Smooth muscle cell (in vitro differentiated cells): ENCODE data around the gene PFKFB3. TPM values are rescaled to one million over a fixed set of nuclear protein-coding genes. Genes with fewer than 3 reads are reported as not detected.
A peak's percentile ranks its signal among the peaks of the same experiment; 100 is the strongest.

Experiments
- DNase-seq: peaks from one replicate; lab custom pipeline; 2025; ENCODE audit not compliant: unreplicated experiment; lab: John Stamatoyannopoulos, UW
- H2AFZ ChIP-seq: fragments of 200-600 bp; sonication (generic); 2 replicates; pipeline ENCODE4 v1.6.0; 2016; ENCODE audit warnings: antibody characterized with exemption, low read depth, mild to moderate bottlenecking
- H3F3A ChIP-seq: fragments of 200-600 bp; sonication (generic); 2 replicates; pipeline ENCODE4 v1.6.0; 2017; ENCODE audit warnings: antibody characterized with exemption, low read depth
- H3K27ac ChIP-seq: fragments of 200-600 bp; sonication (generic); 2 replicates; pipeline ENCODE4 v1.5.1; 2016; ENCODE audit warnings: low read depth, mild to moderate bottlenecking
- H3K27me3 ChIP-seq: fragments of 200-600 bp; sonication (generic); 2 replicates; pipeline ENCODE4 v1.6.1; 2016; ENCODE audit warnings: low read depth, mild to moderate bottlenecking
- H3K36me3 ChIP-seq: fragments of 200-600 bp; sonication (generic); 2 replicates; pipeline ENCODE4 v1.5.1; 2016; ENCODE audit warnings: low read depth
- H3K4me1 ChIP-seq: fragments of 200-600 bp; sonication (generic); 2 replicates; pipeline ENCODE4 v1.5.1; 2016; ENCODE audit warnings: low read depth
- H3K4me2 ChIP-seq: fragments of 200-600 bp; sonication (generic); 2 replicates; pipeline ENCODE4 v1.6.0; 2016; ENCODE audit warnings: mild to moderate bottlenecking
- H3K4me3 ChIP-seq: fragments of 200-600 bp; sonication (generic); 2 replicates; pipeline ENCODE4 v1.5.1; 2016; ENCODE audit warnings: mild to moderate bottlenecking
- H3K79me2 ChIP-seq: fragments of 200-600 bp; sonication (generic); 2 replicates; pipeline ENCODE4 v1.6.0; 2016; ENCODE audit warnings: low read depth, mild to moderate bottlenecking
- H3K9ac ChIP-seq: fragments of 200-600 bp; sonication (generic); 2 replicates; pipeline ENCODE4 v1.6.0; 2016; ENCODE audit warnings: low read depth
- H3K9me3 ChIP-seq: fragments of 200-600 bp; sonication (generic); replicated peaks from 2 replicates; pipeline ENCODE4 v1.5.1; 2016; ENCODE audit warnings: low read depth
- H4K20me1 ChIP-seq: fragments of 200-600 bp; sonication (generic); 2 replicates; pipeline ENCODE4 v1.6.0; 2016; ENCODE audit warnings: low read depth
- CTCF ChIP-seq: fragments of 200-600 bp; sonication (generic); IDR thresholded peaks from 2 replicates; pipeline ENCODE4 v1.5.1; 2017; ENCODE audit warnings: borderline replicate concordance, mild to moderate bottlenecking, antibody characterized with exemption; ENCODE audit not compliant: insufficient read depth, poor library complexity, severe bottlenecking
- WGBS: methylation state at CpG from one replicate; pipeline ENCODE4 v1.1.7; 2016; ENCODE audit warnings: low lambda C conversion rate; 5-methylcytosine and 5-hydroxymethylcytosine counted together
- polyA plus RNA-seq: library from polyadenylated mRNA; unstranded; fragments of >200 nt; fragmentation: Nextera tagmentation; extraction: Ambion mirVana; gene quantifications from 2 replicates; pipeline ENCODE4 v1.2.1, GENCODE V29; 2016
- total RNA-seq: library from RNA; depleted of rRNA; stranded (reverse); fragments of >200 nt; gene quantifications from 2 replicates; pipeline ENCODE4 v1.2.3, GENCODE V29; 2014

Gene PFKFB3
- total and polyA plus RNA-seq, 2 experiments from 2014 or later: 61.3 to 68.3 TPM

- Histone ChIP-seq H3F3A (peaks cover 46% of the 10 kb centered on the region), H3K4me3 (no peak overlapping the region), H3K36me3 (peaks cover 13% of the 10 kb centered on the region), H3K27me3 (no peaks in the 10 kb centered on the region), H4K20me1 (peaks cover 100% of the 10 kb centered on the region), H3K79me2 (peaks cover 30% of the 10 kb centered on the region), H2AFZ (no peak overlapping the region), H3K27ac (peak overlapping the region; percentile 46), H3K9me3 (no peaks in the 10 kb centered on the region), H3K4me1 (peaks cover 14% of the 10 kb centered on the region), H3K9ac (no peak overlapping the region), H3K4me2 (no peak overlapping the region)
- TF ChIP-seq CTCF: no peak
- no peak for DNase-seq
- 65% methylated on average over 3 of the region's 3 CpGs for WGBS
Measured at GRCh38 chr10:6217611-6218010, 14.9 kb downstream of the PFKFB3 start.

DNA sequence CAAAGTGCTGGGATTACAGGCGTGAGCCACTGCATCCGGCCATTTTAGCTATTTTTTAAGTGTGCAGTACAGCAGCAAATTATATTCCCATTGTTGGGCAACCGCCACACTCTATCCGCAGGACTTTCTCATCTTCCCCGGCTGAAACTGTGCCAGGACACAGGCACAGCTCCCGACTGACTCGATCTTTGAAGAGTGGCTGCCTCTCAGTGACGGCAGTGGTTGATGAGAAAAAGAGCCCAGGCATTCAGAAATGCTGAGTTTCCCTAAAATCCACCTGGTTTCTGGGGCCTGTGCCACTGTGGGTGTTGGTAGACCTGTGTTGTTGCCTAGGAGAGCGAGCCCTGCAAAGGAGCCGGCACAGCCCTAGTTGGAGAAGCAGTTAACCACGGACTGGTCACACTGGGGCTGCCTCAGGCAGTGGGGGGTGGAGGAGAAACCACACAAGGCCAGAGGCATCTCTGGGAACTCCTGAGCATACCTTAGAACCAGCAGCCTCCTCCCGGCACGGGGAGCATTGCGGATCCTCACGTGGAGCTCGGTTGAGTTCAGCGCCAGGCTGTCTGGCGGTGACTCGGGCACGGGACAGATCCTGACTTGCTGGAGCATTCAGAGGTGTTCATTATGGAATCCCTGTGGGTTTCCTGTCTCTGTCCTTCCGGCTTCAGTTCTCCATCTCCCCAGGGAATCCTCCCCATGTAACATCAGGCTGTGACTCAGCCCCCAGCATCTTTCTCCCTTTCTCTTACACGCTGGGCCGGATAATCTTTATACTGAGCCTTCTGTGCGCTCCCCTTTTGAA, 16.2 kb downstream of the PFKFB3 start:
- WGBS: 40% methylated on average over 24 of the region's 24 CpGs
- DNase-seq: peak; percentile 18
- peaks cover 15% of the 10 kb centered on the region for H3K36me3 ChIP-seq
- H3K4me1 ChIP-seq: peaks cover 14% of the 10 kb centered on the region
- peaks cover 17% of the 10 kb centered on the region for H3K79me2 ChIP-seq
- peaks cover 37% of the 10 kb centered on the region for H3F3A ChIP-seq
- peak overlapping the region; percentile 86 for H3K27ac ChIP-seq
- no peak overlapping the region for H3K4me3 ChIP-seq
- no peak for TF ChIP-seq CTCF
- peak overlapping the region; percentile 66 for H3K4me2 ChIP-seq
- H3K9ac ChIP-seq: no peak overlapping the region
- H2AFZ ChIP-seq: no peak overlapping the region
- no peaks in the 10 kb centered on the region for H3K27me3 ChIP-seq
- H4K20me1 ChIP-seq: peaks cover 100% of the 10 kb centered on the region
- H3K9me3 ChIP-seq: no peaks in the 10 kb centered on the region

- peaks cover 17% of the 10 kb centered on the region for H3K36me3 ChIP-seq
- H4K20me1 ChIP-seq: peaks cover 100% of the 10 kb centered on the region
- TF ChIP-seq CTCF: no peak
- H2AFZ ChIP-seq: no peak overlapping the region
- no peaks in the 10 kb centered on the region for H3K27me3 ChIP-seq
- H3K4me2 ChIP-seq: no peak overlapping the region
- peaks cover 12% of the 10 kb centered on the region for H3K79me2 ChIP-seq
- no peaks in the 10 kb centered on the region for H3K9me3 ChIP-seq
- 36% methylated on average over 10 of the region's 10 CpGs for WGBS
- no peak for DNase-seq
- peak overlapping the region; percentile 86 for H3K27ac ChIP-seq
- no peak overlapping the region for H3K4me3 ChIP-seq
- peaks cover 14% of the 10 kb centered on the region for H3K4me1 ChIP-seq
- peaks cover 36% of the 10 kb centered on the region for H3F3A ChIP-seq
- H3K9ac ChIP-seq: no peak overlapping the region
Measured at GRCh38 chr10:6219494-6219836, 16.7 kb downstream of the PFKFB3 start.
